Bronchial epithelial cell (primary cell): Measurements from ENCODE around the gene ADAM19. TPM values are rescaled to one million over a fixed set of nuclear protein-coding genes. Genes with fewer than 3 reads are reported as not detected.
A peak's percentile ranks its signal among the peaks of the same experiment; 100 is the strongest.

Source experiments
- DNase-seq: peaks from one replicate; pipeline ENCODE4 v3.0.0-alpha.2; 2010; ENCODE audit warnings: low read depth
- FAIRE-seq: peaks from 2 replicates; lab custom pipeline; 2011; peaks lifted over from hg19 to GRCh38; lab: Jason Lieb, UNC
- H3K27me3 ChIP-seq: 2 replicates; pipeline ENCODE4 v1.5.1; 2011; ENCODE audit warnings: low read length; ENCODE audit not compliant: control insufficient read depth, insufficient read depth
- H3K36me3 ChIP-seq: 2 replicates; pipeline ENCODE4 v1.5.1; 2011; ENCODE audit warnings: low read length; ENCODE audit not compliant: control insufficient read depth, insufficient read depth
- H3K4me3 ChIP-seq: 2 replicates; pipeline ENCODE4 v1.5.1; 2011; ENCODE audit warnings: mild to moderate bottlenecking, low read depth, low read length, control low read depth
- CTCF ChIP-seq: IDR thresholded peaks from 2 replicates; pipeline ENCODE4 v1.5.1; 2011; ENCODE audit warnings: mild to moderate bottlenecking, moderate library complexity, low read length, control low read depth, inconsistent platforms; ENCODE audit not compliant: insufficient read depth, severe bottlenecking
- total RNA-seq: library from RNA; depleted of rRNA; stranded (reverse); fragments of >200 nt; gene quantifications from 2 replicates; pipeline ENCODE4 v1.2.1, GENCODE V29; 2014

ADAM19 gene
- total RNA-seq, 1 donor from 2014 or later: 0.79 TPM

GRCh38 chr5:157459715-157460599 lies 115.6 kb downstream of the ADAM19 start, which contains the start of gene NIPAL4:
Gene NIPAL4, plus strand, starts transcription at chr5:157460213. Its CDS starts 108 bp downstream, at chr5:157460321.
- FAIRE-seq: no peak
- no peaks in the 10 kb centered on the region for H3K27me3 ChIP-seq
- no peak for DNase-seq
- peak within 1 kb of the TSS; percentile 65 for H3K4me3 ChIP-seq
- no peaks in the 10 kb centered on the region for H3K36me3 ChIP-seq
- TF ChIP-seq CTCF: no peak

- no peak for DNase-seq
- no peak for FAIRE-seq
- Histone ChIP-seq H3K36me3 (no peaks in the 10 kb centered on the region), H3K27me3 (no peaks in the 10 kb centered on the region), H3K4me3 (no peak overlapping the region)
- TF ChIP-seq CTCF: no peak
Measured at GRCh38 chr5:157458835-157459234, 116.7 kb downstream of the ADAM19 start.

GRCh38 chr5:157457391-157457790 lies 118.2 kb downstream of the ADAM19 start:
- H3K36me3 ChIP-seq: no peaks in the 10 kb centered on the region
- DNase-seq (no peak), FAIRE-seq (no peak)
- no peak for TF ChIP-seq CTCF
- H3K27me3 ChIP-seq: no peaks in the 10 kb centered on the region
- H3K4me3 ChIP-seq: no peak overlapping the region

GRCh38 chr5:157456301-157456700 lies 119.3 kb downstream of the ADAM19 start:
- FAIRE-seq (no peak), DNase-seq (no peak)
- TF ChIP-seq CTCF: no peak
- Histone ChIP-seq H3K27me3 (no peaks in the 10 kb centered on the region), H3K36me3 (no peaks in the 10 kb centered on the region), H3K4me3 (no peak overlapping the region)

- Histone ChIP-seq H3K4me3 (no peak overlapping the region), H3K27me3 (no peaks in the 10 kb centered on the region), H3K36me3 (no peaks in the 10 kb centered on the region)
- TF ChIP-seq CTCF: no peak
- FAIRE-seq (no peak), DNase-seq (no peak)
Measured at GRCh38 chr5:157455057-157455456, 120.5 kb downstream of the ADAM19 start.
